ENCODE data around the gene GPR37L1. TPM values are rescaled to one million over a fixed set of nuclear protein-coding genes. Genes with fewer than 3 reads are reported as not detected.
A peak's percentile ranks its signal among the peaks of the same experiment; 100 is the strongest.

Gene GPR37L1
- total RNA-seq, 1 donor from 2014 or later, result 0.05 TPM

- peaks cover 11% of the 10 kb centered on the region for H3K4me1 ChIP-seq
These were observed 31.5 kb downstream of the GPR37L1 start for GRCh38 chr1:202154148-202154765.

GRCh38 chr1:202154766-202155477 is 32.2 kb downstream of the GPR37L1 start:
- H3K27ac ChIP-seq (replicated peaks), result no peak overlapping the region
- H3K9me3 ChIP-seq (replicated peaks), result no peaks in the 10 kb centered on the region
- no peak for DNase-seq
- no peak overlapping the region for H3K4me3 ChIP-seq
- H3K27me3 ChIP-seq (ENCODE audit: low read depth), result no peaks in the 10 kb centered on the region
- TF ChIP-seq CTCF (IDR thresholded peaks at IDR 0.05; ENCODE audit: borderline replicate concordance), result peak; percentile 51
- intact Hi-C loops (cut with micrococcal nuclease), result no loop called here
- no peaks in the 10 kb centered on the region for H3K36me3 ChIP-seq
- peaks cover 11% of the 10 kb centered on the region for H3K4me1 ChIP-seq

More at GRCh38 chr1:202154148-202154765, 31.5 kb downstream of the GPR37L1 start:
- Histone ChIP-seq H3K27me3 (ENCODE audit: low read depth) (no peaks in the 10 kb centered on the region), H3K4me3 (no peak overlapping the region), H3K27ac (replicated peaks) (no peak overlapping the region), H3K36me3 (no peaks in the 10 kb centered on the region), H3K9me3 (replicated peaks) (no peaks in the 10 kb centered on the region)
- DNase-seq, result no peak
- TF ChIP-seq CTCF (IDR thresholded peaks at IDR 0.05; ENCODE audit: borderline replicate concordance), result no peak
- intact Hi-C loops (cut with micrococcal nuclease), result no loop called here

- no peaks in the 10 kb centered on the region for H3K9me3 ChIP-seq (replicated peaks)
- intact Hi-C loops (cut with micrococcal nuclease), result no loop called here
- H3K27ac ChIP-seq (replicated peaks), result no peak overlapping the region
- peaks cover 11% of the 10 kb centered on the region for H3K4me1 ChIP-seq
- H3K36me3 ChIP-seq, result no peaks in the 10 kb centered on the region
- H3K4me3 ChIP-seq, result no peak overlapping the region
- DNase-seq, result peak; percentile 44
- H3K27me3 ChIP-seq (ENCODE audit: low read depth), result no peaks in the 10 kb centered on the region
- no peak for TF ChIP-seq CTCF (IDR thresholded peaks at IDR 0.05; ENCODE audit: borderline replicate concordance)
These were observed 32.8 kb downstream of the GPR37L1 start for GRCh38 chr1:202155478-202156021.

GRCh38 chr1:202156590-202156989 is 33.9 kb downstream of the GPR37L1 start:
- Histone ChIP-seq H3K4me1 (peaks cover 11% of the 10 kb centered on the region), H3K27me3 (ENCODE audit: low read depth) (no peaks in the 10 kb centered on the region), H3K4me3 (no peak overlapping the region), H3K36me3 (no peaks in the 10 kb centered on the region), H3K27ac (replicated peaks) (no peak overlapping the region), H3K9me3 (replicated peaks) (no peaks in the 10 kb centered on the region)
- intact Hi-C loops (cut with micrococcal nuclease), result no loop called here
- no peak for DNase-seq
- no peak for TF ChIP-seq CTCF (IDR thresholded peaks at IDR 0.05; ENCODE audit: borderline replicate concordance)

- no peak for DNase-seq
- intact Hi-C loops (cut with micrococcal nuclease), result no loop called here
- no peak for TF ChIP-seq CTCF (IDR thresholded peaks at IDR 0.05; ENCODE audit: borderline replicate concordance)
These were observed 35.2 kb downstream of the GPR37L1 start for GRCh38 chr1:202157945-202158344.

More at GRCh38 chr1:202157945-202158344, 35.2 kb downstream of the GPR37L1 start:
- no peaks in the 10 kb centered on the region for H3K27me3 ChIP-seq (ENCODE audit: low read depth)
- no peak overlapping the region for H3K27ac ChIP-seq (replicated peaks)
- H3K4me1 ChIP-seq, result peaks cover 11% of the 10 kb centered on the region
- H3K36me3 ChIP-seq, result no peaks in the 10 kb centered on the region
- H3K9me3 ChIP-seq (replicated peaks), result no peaks in the 10 kb centered on the region
- H3K4me3 ChIP-seq, result no peak overlapping the region

All from left ventricle myocardium inferior (tissue), 1 donor.